B cell (primary cell): Measurements from ENCODE around the gene PTCHD1.

Source experiments
- EZH2 ChIP-seq: IDR thresholded peaks from 2 replicates; pipeline ENCODE4 v1.6.1; 2012; ENCODE audit warnings: borderline replicate concordance, low read depth, mild to moderate bottlenecking, moderate library complexity, low read length; ENCODE audit not compliant: insufficient read depth, poor library complexity, severe bottlenecking
- TF ChIP-seq, protein P1 (sequence below): fragments of 200-600 bp; IDR thresholded peaks from one replicate; pipeline ENCODE4 v1.8.0; 2022; ENCODE audit warnings: antibody characterized with exemption, mild to moderate bottlenecking

GRCh38 chrX:23366914-23367313 is 32.3 kb downstream of the PTCHD1 start:
- TF ChIP-seq, protein P1, sequence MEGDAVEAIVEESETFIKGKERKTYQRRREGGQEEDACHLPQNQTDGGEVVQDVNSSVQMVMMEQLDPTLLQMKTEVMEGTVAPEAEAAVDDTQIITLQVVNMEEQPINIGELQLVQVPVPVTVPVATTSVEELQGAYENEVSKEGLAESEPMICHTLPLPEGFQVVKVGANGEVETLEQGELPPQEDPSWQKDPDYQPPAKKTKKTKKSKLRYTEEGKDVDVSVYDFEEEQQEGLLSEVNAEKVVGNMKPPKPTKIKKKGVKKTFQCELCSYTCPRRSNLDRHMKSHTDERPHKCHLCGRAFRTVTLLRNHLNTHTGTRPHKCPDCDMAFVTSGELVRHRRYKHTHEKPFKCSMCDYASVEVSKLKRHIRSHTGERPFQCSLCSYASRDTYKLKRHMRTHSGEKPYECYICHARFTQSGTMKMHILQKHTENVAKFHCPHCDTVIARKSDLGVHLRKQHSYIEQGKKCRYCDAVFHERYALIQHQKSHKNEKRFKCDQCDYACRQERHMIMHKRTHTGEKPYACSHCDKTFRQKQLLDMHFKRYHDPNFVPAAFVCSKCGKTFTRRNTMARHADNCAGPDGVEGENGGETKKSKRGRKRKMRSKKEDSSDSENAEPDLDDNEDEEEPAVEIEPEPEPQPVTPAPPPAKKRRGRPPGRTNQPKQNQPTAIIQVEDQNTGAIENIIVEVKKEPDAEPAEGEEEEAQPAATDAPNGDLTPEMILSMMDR: no peak
- no peak for TF ChIP-seq EZH2
